GM18508 (cell line): ENCODE results near the gene UNC93A.

Experiments used
- ATAC-seq: cut with Tn5 transposase; IDR thresholded peaks from one replicate; pipeline ENCODE4 v1.9.1; 2021; ENCODE audit warnings: moderate number of reproducible peaks; ENCODE audit not compliant: insufficient read depth, unreplicated experiment

The UNC93A gene

GRCh38 chr6:167292301-167293087 lies 1.4 kb downstream of the UNC93A start:
- no peak for ATAC-seq

GRCh38 chr6:167293088-167293589 lies 2.0 kb downstream of the UNC93A start:
- ATAC-seq = no peak

GRCh38 chr6:167293590-167294091 lies 2.5 kb downstream of the UNC93A start:
- no peak for ATAC-seq

DNA sequence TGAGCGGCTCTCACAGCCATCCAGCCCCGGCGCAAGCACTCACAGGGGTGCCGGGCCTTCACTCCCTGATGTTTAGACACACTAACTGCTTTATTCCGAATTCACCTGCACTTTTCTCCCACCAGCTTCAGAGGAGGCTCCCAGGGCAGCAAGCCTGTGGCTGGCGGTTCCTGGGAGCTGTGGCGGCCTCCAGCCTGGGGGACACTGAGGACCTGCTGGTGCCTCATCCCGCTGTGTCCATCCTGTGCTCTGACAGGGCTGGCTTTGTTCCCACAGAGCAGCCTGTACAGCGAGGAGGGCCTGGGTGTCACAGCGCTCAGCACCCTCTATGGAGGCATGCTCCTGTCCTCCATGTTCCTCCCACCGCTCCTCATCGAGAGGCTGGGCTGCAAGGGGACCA lies 3.1 kb downstream of the UNC93A start:
- ATAC-seq = no peak

GRCh38 chr6:167294651-167295494 lies 3.8 kb downstream of the UNC93A start:
- ATAC-seq = no peak

DNA sequence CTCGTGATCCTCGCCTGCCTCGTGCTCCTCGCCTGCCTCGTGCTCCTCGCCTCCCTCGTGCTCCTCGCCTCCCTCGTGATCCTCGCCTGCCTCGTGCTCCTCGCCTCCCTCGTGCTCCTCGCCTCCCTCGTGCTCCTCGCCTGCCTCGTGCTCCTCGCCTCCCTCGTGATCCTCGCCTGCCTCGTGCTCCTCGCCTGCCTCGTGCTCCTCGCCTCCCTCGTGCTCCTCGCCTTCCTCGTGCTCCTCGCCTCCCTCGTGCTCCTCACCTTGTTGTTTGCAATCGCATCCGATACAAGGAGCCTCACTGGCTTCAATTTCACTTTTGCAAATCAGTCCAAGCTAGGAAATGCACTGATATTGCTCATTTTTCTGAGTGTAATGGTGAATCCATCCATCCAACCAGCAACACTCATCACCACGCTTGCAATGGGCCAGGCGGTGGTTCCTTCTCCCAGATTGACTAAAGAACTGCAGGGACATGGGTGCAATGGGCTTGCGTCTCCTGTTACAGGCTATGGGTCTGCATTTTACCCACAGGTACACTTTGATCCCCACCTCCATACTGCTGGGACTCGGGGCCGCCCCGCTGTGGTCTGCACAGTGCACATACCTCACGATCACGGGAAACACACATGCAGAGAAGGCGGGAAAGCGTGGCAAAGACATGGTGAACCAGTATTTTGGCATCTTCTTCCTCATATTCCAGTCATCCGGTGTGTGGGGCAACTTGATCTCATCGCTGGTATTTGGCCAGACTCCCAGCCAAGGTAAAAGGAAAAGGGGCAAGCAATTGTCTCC lies 4.6 kb downstream of the UNC93A start:
- no peak for ATAC-seq

- no peak for ATAC-seq
Observed at GRCh38 chr6:167296293-167296690, 5.2 kb downstream of the UNC93A start.

DNA sequence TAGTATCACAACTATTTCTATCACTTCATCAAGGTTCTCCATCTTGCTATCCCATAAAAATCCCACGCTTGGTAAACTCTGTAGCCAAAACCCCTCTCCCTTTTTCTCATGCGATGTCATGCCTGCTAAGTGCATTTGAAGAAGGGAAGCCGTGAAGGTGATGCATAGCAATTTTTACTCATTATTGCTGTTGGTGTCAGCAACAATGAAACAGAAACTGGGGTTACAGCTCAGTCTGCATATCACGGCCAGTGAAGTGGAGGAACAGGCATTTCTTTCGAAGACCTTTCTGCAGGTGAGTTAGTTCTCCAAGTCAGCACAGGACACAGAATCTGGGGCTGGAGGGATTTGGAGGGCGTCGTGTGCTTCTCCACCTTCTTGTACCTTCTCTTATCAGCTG lies 5.8 kb downstream of the UNC93A start:
- ATAC-seq = no peak

DNA sequence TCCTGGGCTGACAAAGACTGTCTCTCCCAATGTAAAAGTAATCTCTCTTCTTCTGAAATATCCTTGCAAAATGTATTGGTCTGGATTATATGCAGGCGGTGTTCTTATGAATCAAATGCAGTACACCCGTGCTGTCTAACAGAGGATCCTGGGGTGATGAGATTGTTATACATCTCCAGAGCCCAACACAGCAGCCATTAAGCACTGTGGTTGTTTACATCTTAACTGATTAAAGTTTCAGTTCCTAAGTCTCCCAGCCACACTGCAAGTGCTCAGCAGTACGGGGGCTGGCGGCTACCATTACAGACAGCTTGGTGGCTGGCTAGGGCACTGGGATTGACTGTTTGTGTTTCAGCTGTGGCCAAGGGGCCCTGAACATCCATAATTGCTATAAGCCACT lies 7.0 kb downstream of the UNC93A start:
- ATAC-seq = no peak

GRCh38 chr6:167299641-167300308 lies 8.7 kb downstream of the UNC93A start:
- no peak for ATAC-seq

DNA sequence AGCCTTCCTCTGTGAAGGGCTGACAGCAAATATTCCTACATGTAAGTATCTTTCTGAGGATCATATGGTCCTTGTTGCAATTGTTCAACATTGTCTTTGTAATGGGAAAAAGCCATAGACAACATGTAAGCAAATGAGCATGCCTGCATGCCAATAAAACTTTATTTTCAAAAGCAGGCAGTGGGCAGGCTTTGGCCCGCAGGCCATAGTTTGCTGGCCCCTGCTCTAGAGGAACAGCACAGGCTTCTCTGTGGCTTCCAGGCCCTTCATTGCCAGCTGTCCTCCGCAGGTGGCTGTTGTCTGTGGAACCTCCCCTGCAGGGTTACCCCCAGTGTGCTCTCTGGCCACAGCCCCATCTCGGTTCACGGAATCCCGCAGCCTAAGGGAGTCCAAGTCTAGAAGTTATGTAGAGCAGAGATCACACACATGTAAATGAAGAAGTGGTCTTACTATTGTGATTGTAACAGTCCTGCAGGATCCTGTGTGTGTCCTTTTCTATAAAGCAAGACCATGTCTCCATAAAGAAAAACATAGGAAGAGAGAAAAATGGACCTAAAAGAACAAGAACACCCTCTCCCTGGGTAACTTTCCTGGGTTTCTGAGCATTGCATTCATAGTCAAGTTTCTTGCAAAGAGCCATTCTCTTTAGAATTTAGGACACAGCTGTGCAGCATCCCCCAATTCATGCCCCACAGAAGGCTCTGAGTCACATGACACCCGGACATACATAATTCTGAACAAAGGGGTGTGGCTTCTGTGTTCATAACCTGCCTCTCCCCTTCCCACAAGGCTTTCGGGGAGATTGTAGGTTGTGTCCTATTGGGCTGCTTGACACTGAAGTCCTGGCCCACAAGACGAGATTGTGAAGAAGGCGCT lies 10.0 kb downstream of the UNC93A start:
- no peak for ATAC-seq

GRCh38 chr6:167302074-167302473 lies 11.0 kb downstream of the UNC93A start:
- ATAC-seq = no peak

DNA sequence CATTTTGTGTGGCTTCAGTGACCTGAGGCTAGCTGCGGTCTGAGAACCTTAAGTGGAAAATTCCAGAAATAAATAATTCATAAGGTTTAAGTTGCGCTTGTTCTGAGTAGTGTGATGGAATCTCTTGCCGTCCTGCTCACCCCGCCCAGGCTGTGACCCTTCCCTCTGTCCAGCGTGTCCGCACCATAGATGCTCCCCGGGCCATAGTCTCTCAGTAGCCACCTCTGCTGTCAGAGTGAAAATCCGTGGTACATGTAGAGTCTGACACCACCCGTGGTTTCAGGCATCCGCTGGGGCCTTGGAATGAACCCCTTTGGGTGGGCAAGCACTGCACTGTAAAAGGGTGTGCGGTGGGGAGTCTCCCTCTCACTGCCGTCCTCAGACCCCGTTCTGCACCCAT lies 11.7 kb downstream of the UNC93A start:
- no peak for ATAC-seq

GRCh38 chr6:167303675-167304625 lies 12.8 kb downstream of the UNC93A start:
- ATAC-seq = no peak

GRCh38 chr6:167304912-167305311 lies 13.8 kb downstream of the UNC93A start:
- ATAC-seq = no peak

GRCh38 chr6:167305796-167306195 lies 14.7 kb downstream of the UNC93A start:
- ATAC-seq = no peak

- no peak for ATAC-seq
Observed at GRCh38 chr6:167306401-167306998, 15.4 kb downstream of the UNC93A start.
